ENCODE measurements around the gene BCAN. TPM values are rescaled to one million over a fixed set of nuclear protein-coding genes. Genes with fewer than 3 reads are reported as not detected.

BCAN gene
- total RNA-seq, 4 donors from 2014 or later: 0.50 to 5.0 (median 1.9) TPM; not detected in 1

GRCh38 chr1:156616463-156616862, 25.5 kb upstream of the BCAN start:
- peak overlapping the region in 1 of 2 donors; percentile 16 for H3K4me3 ChIP-seq
- peaks cover 3% of the 10 kb centered on the region for H3K27me3 ChIP-seq
- TF ChIP-seq POLR2AphosphoS5 (IDR thresholded peaks at IDR 0.05) (peak; percentile 37), EP300 (IDR thresholded peaks at IDR 0.05) (no peak), POLR2A (IDR thresholded peaks at IDR 0.05) (no peak)
- TF ChIP-seq, protein P1, sequence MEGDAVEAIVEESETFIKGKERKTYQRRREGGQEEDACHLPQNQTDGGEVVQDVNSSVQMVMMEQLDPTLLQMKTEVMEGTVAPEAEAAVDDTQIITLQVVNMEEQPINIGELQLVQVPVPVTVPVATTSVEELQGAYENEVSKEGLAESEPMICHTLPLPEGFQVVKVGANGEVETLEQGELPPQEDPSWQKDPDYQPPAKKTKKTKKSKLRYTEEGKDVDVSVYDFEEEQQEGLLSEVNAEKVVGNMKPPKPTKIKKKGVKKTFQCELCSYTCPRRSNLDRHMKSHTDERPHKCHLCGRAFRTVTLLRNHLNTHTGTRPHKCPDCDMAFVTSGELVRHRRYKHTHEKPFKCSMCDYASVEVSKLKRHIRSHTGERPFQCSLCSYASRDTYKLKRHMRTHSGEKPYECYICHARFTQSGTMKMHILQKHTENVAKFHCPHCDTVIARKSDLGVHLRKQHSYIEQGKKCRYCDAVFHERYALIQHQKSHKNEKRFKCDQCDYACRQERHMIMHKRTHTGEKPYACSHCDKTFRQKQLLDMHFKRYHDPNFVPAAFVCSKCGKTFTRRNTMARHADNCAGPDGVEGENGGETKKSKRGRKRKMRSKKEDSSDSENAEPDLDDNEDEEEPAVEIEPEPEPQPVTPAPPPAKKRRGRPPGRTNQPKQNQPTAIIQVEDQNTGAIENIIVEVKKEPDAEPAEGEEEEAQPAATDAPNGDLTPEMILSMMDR (IDR thresholded peaks at IDR 0.05): peak in 3 of 4 experiments; percentile 7 to 36 (median 17)
- H3K4me1 ChIP-seq: peaks cover 0 to 28% (median 9%) of the 10 kb centered on the region in 3 donors
- peak; percentile 65 for ATAC-seq
- H3K9me3 ChIP-seq: no peaks in the 10 kb centered on the region
- WGBS, 2 donors (ENCODE audit: low coverage in 1 of 2): 4 to 7% methylated on average over 2 to 4 of the region's 5 CpGs
- no peaks in the 10 kb centered on the region for H3K36me3 ChIP-seq
- H3K27ac ChIP-seq: peak overlapping the region; percentile 79 to 86 (median 83)

DNA sequence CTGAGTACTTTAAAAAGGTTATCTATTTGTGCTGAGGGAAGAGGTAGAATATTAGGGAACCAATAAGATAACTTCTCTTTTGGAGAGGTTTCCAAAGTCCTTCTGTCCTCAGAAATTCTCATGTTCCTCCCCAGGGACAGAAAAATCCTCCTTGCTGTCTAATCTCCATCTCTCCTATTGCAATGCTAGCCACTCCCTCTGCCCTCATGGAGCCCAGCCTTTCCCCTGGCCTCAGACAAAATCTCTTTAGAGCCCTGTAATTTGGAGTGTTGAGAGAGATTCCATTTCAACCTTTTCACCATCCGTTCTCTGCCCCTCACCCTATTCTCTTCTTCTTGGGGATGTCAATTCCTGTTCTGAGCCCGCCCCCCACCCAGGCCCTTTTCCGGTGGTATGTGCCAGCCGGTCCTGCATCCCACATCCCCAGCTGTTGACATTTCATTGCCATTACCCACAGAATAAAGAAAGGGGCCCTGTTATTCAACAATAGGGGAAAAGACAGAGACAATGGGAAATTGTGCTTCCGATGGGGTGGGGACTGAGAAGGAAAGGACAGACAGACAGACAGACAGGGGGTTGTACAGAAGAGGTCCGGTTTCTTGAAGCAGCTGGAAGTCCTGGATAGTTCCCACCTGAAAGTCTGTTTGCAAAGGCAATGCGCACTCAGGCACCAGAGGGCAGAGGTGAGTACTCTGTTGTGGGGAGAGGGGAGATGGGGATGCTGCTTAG, 22.9 kb upstream of the BCAN start, which contains the start of gene HAPLN2:
TSS of gene HAPLN2 (plus strand) at position 563 of the 729 bp plus-strand sequence. CDS start 4,076 bp downstream, outside the sequence.
- no peak for ATAC-seq

DNA sequence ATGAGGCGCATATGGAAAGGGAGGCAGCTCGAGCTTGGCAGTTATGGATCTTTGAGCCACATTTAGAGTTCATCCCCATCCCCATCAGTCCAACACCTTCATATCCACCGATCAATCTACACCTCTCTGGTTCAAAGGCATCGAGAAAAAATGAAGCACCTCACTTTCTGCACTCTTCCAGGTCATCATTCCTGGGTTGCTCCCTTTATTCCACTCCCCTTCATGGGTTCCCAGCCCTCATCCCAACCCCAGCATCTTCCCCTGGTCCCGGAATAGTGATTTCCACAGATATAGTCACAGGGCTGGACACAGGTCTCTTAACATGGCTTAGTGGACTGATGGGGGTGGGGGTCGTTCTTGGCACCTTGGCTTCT, 22.3 kb upstream of the BCAN start:
- H3K36me3 ChIP-seq: no peaks in the 10 kb centered on the region
- 30 to 42% methylated on average over 2 to 4 of the region's 6 CpGs for WGBS, 2 donors (ENCODE audit: low coverage in 1 of 2)
- peaks cover 0 to 40% (median 19%) of the 10 kb centered on the region in 3 donors for H3K4me1 ChIP-seq
- H3K4me3 ChIP-seq: no peak overlapping the region
- TF ChIP-seq EP300 (IDR thresholded peaks at IDR 0.05): no peak
- no peak for TF ChIP-seq POLR2A (IDR thresholded peaks at IDR 0.05)
- TF ChIP-seq POLR2AphosphoS5 (IDR thresholded peaks at IDR 0.05): no peak
- TF ChIP-seq, protein P1 (IDR thresholded peaks at IDR 0.05): no peak
- H3K27me3 ChIP-seq: peaks cover 26% of the 10 kb centered on the region
- no peak for ATAC-seq
- no peak overlapping the region for H3K27ac ChIP-seq
- H3K9me3 ChIP-seq: no peaks in the 10 kb centered on the region

More for the DNA sequence above, 22.9 kb upstream of the BCAN start, which contains the start of gene HAPLN2:
- no peak within 1 kb of the TSS for H3K4me3 ChIP-seq
- H3K27ac ChIP-seq: no peak within 1 kb of the TSS
- TF ChIP-seq, protein P1 (IDR thresholded peaks at IDR 0.05): peak in 1 of 4 experiments; percentile 21
- no peak for TF ChIP-seq POLR2A (IDR thresholded peaks at IDR 0.05)
- peaks cover 0 to 37% (median 14%) of the 10 kb centered on the region in 3 donors for H3K4me1 ChIP-seq
- no peaks in the 10 kb centered on the region for H3K36me3 ChIP-seq
- peaks cover 20% of the 10 kb centered on the region for H3K27me3 ChIP-seq
- WGBS, 2 donors (ENCODE audit: low coverage in 1 of 2): 19 to 33% methylated on average over 2 to 5 of the region's 7 CpGs
- H3K9me3 ChIP-seq: no peaks in the 10 kb centered on the region

DNA sequence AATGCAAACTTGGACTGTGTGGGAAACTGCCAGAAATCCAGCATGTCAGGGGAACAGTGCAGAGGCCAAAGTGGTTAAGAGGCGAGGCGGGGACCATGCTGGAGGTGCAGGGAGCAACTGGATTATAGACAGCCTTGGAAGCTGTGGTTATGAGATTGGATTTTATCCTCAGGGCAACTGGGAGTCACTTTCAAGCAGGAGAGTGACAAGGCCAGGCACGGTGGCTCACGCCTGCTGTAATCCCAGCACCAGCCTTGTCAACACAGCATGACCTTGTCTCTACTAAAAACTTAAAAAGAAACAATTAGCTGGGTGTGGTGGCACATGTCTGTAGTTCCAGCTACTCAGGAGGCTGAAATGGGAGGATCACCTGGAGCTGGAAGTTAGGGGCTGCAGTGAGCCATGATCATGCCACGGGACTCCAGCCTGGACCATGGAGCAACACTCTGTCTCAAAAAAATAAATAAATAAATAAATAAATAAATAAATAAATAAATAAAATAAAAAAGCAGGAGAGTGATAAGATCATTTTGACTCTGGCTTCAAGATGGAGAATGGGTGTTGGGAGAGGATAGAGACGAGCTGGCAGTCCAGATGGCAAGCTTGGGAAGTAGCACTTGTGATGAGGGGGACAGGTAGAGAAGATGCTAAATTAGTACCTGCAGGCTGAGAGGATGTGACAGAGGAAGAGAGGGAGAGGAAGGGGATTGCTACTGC, 19.2 kb upstream of the BCAN start:
- H3K36me3 ChIP-seq: no peaks in the 10 kb centered on the region
- peaks cover 57% of the 10 kb centered on the region for H3K27me3 ChIP-seq
- no peak for TF ChIP-seq POLR2A (IDR thresholded peaks at IDR 0.05)
- TF ChIP-seq, protein P1 (IDR thresholded peaks at IDR 0.05): no peak
- no peak for TF ChIP-seq POLR2AphosphoS5 (IDR thresholded peaks at IDR 0.05)
- no peak for TF ChIP-seq EP300 (IDR thresholded peaks at IDR 0.05)
- WGBS, 2 donors (ENCODE audit: low coverage in 1 of 2): 84 to 95% methylated on average over 3 to 4 of the region's 6 CpGs
- no peak overlapping the region for H3K4me3 ChIP-seq
- H3K9me3 ChIP-seq: no peaks in the 10 kb centered on the region
- no peak overlapping the region for H3K27ac ChIP-seq
- H3K4me1 ChIP-seq: peaks cover 0 to 31% (median 22%) of the 10 kb centered on the region in 3 donors
- no peak for ATAC-seq

All from gastroesophageal sphincter (tissue), 4 donors.